ENCODE data around the gene KMT2C. TPM values are rescaled to one million over a fixed set of nuclear protein-coding genes. Genes with fewer than 3 reads are reported as not detected.

KMT2C gene
- polyA plus RNA-seq, 1 donor: 50.1 TPM

DNA sequence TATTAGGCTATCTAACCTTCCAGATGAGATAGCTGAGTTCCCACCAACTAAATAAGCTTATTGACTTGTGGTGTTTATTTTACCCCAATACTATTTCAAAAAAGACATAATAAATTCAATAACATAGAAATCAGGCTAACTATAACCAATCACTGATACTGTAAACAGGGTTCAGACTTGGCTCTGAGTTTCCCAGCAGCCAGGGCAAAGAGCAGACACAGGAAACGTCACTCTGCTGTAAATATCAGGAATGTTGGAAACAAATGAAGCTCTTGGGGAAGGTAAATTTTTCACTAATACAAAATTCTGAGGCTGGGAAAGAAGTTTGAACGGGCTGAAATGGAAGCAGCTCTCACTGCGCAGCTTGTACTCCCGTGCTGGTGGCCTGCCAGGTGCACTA is 295.7 kb downstream of the KMT2C start:
- no peak for DNase-seq

DNA sequence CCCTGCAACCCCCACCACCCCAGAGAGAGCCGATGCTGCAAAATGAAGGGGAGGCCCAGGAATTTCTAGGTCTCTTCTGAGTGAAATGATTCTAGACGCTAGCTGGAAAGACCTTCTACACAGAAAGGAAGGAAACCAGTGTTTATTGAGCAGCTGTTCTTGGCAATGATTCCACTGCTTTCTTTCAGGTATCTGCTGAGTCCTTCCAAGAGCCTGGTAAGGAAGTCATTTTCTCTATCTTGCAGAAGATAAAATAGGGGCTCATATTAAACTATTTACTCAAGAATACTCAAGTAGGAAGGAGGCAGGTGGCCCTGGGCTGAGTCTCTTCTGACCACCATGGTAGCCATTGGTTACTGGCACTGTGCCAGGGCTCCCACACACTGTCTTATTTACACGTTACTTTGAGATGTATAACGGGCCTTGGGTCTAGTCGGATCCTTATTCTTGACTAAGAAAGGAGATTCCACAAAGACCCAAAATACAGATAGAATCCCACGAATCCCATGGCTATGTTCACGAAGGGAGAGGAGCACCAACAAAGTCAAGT is 298.3 kb downstream of the KMT2C start:
- DNase-seq: no peak

DNA sequence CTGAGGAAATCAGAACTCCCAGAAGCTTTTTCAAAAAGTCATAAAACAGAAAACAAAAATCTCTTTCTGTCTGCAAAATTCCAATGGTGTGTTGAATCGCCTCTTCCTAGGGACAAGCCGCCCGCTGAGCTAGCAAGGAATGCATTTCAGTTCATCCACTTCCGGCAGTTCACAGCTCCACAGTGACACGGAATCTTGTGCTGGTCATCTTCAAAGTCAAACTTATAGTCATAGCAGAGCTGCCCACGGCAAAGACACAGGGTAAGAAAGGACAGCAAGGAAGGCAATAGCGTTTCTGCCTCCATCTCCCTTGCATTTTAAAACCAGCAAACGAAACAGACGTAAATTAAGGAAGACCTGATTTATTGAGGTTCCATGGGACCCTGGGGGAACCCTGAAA is 299.1 kb downstream of the KMT2C start:
- DNase-seq: peak; percentile 15

DNA sequence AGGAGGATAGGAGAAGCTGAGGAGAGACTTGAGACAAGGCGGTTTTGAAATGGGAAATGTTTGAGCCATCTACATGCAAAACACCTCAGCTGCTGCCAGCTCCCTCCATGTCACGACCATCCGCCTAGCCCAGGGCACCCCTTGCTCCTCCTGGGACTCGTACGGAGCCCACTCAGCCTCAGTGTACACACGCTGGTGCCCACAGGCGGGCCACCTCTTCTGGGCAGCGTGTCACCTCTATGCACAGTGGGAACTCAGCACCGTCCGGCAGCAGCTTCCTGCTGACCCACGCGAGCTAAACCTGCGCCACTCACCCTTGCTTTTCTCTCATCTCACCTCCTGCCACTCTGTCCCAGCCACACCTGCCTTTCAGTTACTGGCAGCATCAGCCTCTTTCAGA is 302.0 kb downstream of the KMT2C start:
- DNase-seq: no peak

DNA sequence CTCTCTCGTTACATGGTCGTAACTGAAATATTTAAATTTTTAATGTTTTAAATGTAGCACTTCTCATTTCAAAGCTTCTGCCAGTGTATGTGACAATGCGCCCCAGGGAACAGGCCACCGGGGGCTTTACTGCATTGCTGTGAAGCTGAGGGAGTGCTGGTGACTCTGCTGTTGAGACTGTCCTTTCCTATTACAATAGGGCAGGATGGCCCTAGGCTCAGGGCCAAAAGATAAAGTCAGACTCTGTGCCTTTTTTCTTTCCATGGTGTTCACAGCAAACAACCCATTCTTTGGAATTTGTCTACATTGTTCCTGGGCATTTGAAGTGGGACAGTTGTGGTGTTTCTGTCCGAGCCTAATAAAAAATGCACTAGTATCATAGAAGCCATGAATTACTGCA is 303.0 kb downstream of the KMT2C start:
- DNase-seq: no peak

DNA sequence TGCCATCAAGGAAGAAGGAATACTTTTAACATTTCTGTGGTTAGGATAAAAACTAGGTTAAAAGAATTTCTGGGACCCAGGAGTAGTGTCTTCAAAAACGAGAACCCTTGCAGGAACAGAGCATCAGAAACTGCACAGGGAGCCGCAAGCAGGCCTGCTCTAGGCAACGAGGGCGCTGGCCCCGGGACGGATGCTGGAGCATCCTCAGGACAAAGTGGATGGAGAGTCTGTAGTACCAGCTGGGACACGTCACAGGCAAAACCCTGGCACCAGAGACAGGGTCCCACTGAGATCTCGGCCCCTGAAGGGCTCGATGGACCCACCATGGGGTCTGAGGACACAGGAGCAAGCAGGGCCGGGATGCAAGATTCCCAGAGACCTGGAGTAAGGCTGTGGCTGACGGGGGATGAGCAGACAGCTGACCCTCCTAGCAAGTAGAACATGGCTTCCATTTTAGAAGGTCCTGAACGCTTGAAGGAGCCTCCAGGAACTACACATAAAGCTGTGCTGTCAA is 303.8 kb downstream of the KMT2C start:
- DNase-seq: no peak

DNA sequence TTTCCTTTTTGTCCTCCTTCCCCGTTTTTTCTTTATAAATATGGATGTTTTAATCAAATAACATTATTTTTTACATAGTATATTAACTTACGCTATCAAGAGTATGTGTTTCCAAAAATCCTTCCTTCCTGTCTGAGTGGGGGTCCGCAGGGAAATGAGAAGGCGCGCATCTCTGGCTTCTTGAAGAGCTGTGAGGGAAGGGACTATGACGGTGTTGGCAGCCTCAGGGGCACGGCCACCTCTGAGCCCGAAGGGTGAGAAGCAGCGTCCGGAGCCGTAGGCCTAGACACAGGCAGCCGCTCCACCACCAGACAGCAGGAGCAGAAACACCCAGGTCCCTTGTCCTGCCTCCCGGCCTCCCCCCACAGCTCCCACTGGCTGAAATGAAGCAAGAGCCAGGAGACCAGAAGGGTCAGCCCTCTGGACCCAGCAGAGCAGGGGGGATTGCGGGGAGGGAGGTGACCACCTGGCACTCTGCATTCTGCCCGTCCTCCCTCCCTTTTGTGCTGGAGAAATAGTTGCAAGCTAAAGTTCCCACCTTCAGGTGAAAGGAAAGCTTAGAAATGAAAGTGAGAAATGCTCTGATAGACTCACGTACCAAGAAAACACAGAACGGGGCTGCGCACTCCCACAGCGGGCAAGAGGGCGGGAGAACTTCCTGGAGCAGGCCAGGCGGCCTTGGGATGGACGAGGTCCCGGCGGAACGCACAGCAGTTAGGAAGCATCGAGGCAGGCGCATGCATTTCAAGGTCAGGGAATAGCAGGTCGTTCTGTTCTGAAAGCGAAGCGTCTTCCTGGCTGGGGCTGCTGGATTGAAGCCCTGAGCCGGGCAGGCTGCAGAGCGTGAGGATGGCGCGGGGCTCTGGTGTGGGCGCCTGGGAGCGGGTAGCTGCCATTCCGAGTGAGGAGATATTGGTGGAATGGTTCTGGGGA is 304.9 kb downstream of the KMT2C start:
- no peak for DNase-seq

DNA sequence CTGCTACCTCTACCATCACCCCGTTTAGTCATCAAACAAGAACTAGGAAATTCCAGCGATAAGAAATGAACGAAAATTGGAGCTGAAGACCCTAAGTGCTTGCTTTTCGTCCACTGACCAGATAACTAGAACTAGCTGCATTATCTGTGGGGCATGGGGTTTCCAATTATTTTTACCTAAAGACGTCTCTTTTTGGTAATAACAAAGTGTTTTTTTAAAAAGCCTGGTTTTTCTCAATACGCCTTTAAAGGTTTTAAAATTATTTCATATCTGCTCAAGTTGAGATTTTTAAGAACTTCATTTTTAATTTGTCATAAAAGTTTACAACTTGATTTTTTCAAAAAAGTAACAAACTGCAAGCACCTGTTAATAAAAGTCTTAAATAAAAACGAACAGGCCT is 306.1 kb downstream of the KMT2C start:
- no peak for DNase-seq

DNA sequence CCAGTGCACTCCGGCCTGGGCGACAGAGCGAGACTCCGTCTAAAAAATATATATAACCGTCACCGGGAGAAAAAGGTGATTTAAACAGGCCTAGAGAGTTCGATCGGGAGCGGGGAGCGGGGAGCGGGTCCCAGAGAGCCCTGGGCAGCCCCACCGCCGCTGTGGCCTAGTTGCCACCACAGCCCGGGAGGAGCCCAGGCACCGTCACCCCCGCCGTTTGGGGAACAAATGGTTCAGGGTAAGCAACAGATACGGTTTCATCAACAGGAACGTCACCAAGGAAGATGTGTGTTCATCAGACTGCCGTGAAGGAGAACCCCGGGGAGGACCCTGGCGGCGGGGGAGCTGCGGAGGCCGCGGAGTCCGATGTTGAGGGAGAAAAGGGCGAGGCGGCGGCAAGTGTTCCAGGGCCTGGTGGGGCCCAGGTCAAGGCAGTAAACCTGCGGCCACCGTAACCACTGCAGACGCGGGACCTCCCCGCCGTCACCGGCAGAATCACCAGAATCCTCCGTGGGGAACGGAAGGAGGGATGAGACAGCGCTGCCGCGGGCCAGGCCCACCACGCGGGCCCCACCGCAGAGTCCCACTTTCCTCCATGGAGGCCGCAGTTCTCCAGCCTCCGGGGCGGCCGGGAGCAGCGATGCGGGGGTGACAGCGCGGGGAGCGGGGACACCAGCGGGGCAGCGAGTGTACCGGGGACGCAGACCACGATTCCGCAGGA is 306.9 kb downstream of the KMT2C start:
- no peak for DNase-seq

DNA sequence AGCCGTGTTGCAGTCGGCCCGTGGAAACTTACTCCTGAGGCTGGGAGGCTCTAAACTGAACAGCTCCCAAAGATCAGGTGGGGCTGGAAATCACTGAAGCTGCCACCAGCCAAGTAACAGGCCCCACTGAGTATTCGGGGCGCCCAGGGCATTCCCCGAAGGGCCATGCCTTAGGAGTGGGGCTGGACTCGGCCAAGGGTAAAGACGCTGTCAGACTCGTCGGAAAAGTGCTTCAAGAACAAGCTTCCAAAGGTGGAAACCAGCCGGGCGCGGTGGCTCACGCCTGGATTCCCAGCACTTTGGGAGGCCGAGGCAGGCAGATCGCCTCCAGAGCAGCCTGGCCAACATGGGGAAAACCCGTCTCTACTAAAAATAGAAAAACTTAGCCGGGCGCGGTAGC is 307.6 kb downstream of the KMT2C start:
- DNase-seq: no peak

DNA sequence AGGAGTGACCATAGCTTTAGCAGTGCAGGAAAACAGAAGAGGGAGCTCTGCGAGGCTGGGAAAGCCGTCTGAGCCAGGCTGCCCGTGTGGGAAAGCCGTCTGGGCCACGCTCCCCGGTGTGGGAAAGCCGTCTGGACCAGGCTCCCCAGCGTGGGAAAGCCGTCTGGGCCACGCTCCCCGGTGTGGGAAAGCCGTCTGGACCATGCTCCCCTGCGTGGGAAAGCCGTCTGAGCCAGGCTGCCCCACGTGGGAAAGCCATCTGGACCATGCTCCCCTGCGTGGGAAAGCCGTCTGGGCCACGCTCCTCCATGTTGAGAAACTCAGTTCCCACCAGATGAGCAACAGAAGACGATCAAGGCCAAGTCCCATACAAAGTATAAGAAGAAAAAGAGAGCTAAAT is 308.6 kb downstream of the KMT2C start:
- DNase-seq: no peak

DNA sequence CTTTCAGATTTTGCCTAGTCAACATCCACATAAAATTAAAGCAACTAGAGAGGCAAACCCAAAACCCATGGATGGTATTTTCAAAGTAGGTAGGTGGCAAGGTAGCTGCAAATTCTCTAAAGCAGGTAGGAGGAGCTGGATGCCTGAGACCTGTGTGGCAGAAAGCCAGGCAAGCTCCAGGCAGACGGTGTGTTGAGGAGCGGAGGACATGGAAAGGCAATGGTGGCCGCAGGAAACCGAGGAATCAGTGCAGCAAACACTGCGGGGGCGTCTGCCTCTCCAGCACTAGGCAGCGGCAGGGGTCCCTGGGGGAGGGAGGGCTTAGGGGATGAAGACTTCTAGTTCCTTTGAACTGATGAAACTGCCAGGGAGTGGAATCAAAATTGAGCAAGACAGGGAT is 309.1 kb downstream of the KMT2C start:
- DNase-seq: no peak

DNA sequence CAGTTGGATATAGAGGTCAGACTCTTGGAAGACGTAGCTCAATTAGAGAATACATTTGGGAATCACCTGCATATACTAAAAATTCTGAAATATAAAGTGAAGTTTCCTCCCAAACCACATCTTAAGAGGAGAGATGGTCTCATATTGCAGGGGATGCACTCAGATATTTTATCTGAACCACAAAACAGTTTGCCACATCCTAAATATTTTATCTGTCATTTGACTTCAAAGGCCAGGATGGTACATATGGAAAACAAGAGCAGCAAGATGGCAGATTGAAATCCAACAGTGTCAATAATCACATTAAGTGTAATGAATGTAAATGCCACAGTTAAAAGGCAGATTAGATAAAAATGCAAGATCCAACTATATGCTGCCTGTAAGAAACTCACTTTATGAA is 313.3 kb downstream of the KMT2C start:
- DNase-seq: no peak

DNA sequence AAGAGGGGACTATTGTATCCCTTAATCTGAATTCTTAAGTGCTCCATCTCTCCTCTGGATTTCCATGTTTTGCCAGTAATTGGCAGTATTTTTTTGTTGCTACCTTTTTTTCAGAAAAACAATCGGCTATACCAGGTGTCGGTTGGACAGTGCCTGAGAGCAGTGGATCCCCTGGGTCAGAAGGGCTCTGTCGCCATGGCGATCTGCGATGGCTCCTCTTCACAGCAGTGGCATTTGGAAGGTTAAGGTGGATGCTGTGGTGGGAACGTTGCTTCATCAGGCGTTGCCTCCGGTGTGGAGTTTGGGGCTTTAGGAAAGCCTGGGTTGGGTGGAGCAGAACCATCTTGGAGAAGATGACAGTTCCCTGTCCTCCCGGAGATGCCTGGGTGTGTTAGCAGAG is 314.4 kb downstream of the KMT2C start:
- no peak for DNase-seq

DNA sequence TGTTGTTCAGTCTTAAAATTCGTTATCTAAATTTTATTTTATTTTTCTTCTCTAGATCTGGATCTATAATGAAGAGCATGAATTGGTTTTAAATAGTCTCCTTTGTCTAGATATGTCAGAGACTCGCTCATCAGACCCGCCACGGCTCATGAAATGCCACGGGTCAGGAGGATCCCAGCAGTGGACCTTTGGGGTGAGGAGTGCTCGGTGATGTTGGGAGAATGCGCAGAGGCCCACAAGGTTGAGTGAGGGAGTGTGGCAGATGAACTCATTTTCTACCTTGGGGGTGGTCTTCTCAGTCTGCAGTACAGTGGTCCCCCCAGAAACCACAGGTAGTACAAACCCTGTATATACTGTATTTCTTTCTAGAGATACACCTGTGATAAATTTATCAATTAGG is 315.0 kb downstream of the KMT2C start:
- DNase-seq: no peak

DNA sequence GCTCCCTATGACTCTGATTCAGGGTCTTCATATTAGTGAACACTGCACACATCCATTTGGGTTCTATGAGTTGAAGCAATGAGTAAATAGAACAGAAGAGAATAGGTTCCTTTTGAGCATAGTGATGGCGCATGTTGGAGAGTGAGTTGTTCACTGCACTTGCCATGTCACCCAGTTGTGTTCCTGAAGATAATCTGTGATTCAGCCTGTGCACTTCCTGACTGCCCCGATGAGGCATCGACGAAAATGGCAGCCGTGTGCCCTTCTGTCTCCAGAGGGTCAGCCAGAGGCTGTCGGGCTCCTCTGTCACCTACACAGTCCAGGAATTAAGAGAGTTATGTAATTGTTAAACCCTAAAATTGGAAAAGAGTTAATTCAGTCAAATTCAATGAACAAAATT is 315.6 kb downstream of the KMT2C start:
- no peak for DNase-seq

DNA sequence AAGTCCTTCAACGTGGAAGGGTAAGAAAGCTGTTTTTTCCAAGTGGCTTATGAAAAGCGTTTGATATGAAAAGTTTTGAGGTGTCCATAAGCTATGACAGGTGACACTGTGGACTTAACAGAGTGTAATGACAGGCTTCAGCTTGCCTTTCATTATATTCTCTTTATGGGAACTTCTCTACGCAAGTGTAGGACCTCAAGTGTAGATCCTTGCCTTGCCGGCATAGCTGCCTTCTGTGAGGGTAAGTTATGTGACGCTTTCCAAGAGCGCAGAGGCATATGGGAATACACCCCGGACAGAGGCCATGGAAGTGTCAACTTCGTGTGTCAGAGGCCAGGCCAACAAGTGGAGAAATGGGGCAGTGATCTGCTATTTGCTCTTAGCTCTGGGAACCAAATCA is 318.4 kb downstream of the KMT2C start:
- DNase-seq: no peak

DNA sequence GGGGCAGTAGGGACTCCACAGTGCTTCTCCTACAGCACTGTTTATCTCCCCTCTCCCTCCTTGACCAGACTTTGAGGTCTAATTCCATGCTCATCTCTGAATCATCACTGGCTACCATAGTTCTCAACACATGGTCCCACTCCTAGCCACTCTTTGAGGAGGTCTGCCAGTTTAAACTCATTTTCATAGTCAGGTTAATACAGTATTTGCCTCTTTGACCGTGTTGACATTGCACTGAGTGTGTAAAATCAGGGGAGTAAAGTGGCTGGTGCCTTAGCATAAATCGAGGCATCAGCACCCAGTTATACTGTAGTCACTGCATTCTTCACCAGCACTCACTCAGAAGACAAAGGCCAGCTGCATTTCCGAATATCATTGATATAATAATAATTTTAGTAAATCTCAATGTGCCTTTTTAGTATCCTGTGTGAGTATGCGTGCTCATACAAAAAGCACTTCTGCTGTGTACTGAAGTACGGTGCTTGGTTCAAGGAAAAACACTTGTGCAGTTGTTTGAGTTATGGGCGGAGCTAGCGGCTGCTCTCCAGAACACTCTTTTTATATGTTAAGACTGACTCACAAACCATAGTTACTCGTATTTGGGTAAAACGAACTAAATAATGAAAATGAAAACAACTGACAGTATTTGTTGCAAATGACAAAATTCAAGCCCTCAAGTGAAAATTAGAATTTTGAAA is 320.6 kb downstream of the KMT2C start:
- no peak for DNase-seq

DNA sequence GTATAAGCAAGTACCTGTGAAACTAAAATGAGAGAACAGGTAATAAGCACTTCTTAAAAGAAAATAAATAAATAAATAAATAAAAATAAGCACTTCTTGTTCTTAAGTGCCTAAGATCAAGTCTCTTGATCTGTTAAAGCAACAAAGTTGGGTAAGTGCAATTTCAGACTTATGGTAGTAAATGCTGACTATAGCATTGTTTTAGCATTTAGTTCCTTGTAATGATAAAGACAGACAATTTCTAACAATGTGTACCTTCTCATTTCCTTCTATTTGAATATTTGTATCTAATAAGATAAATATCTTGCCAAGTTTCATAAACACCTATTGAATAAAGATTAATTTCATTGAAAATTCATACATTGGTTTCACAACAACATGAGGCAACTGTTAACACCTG is 323.0 kb downstream of the KMT2C start:
- DNase-seq: no peak

DNA sequence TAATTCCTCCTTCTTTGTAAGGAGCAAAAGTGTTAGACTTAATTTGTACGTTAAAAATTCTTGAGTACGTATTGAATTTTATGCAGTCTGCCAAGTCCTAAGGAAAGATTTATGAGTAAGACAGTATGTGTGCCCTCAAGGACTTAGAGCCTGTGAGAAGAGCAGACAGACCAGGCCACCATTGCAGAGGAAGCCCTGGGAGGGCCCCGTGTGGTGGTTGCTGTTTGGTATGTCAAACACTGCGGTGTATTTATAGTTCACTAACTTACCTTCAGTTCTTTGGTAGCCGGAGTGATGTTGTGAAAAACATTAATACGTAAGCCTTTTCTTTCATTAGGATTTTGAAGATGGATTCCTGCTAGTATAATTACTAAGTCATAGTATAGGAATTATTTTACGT is 327.4 kb downstream of the KMT2C start:
- peak; percentile 20 for DNase-seq

DNA sequence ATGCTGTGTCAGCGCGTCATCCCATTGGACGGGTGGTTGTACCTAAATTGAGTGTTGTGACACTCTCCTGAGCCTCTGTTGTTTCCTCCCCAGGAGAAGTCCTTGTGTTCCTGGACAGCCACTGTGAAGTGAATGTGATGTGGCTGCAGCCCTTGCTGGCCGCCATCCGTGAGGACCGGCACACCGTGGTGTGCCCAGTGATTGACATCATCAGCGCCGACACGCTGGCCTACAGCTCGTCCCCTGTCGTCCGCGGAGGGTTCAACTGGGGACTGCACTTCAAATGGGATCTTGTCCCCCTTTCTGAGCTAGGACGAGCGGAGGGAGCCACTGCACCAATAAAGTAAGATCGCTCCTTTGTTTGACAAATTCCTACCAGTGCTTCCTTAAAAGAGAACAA is 327.9 kb downstream of the KMT2C start:
- no peak for DNase-seq

DNA sequence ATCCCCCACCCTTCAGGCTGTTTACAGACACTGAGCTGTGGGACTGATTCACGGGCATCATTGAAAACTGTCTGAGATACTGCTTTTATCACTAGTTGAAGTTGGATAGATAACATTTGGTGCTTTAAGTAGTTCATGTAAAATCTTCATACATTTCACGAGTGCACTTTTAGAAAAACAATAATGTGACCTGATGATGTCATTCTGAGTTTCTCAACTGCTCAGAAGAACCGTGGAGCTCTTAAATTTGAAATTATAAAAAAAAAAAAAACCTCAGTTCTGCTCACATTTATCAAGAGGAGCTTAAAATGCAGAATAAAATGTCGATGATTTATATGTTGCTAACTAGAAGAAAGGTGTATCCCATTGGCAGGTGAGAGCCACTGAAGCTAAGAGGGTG is 328.8 kb downstream of the KMT2C start:
- DNase-seq: no peak

DNA sequence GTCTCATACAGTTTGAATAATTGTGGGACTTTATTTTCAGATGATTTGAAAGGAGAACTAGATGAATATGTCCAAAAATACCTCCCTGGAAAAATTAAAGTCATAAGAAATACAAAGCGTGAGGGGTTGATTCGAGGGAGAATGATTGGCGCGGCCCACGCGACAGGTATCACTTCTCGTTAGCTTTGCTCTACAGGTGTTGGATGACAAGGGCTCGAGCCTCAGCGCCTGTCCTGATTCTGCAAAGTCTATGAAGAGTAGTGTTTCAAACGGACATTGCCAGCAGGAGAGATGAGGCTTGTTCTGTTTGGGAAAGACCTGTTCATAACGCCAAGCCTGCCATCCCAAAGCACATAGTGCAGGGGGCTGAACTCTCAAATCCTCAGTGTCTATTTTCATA is 330.6 kb downstream of the KMT2C start:
- DNase-seq: no peak
